ENCODE data around the gene RHBDF1.
"Not testable (repeated sequence)": the region's sequence is repeated elsewhere in the genome, so short reads cannot be mapped to it uniquely, and the experiment has no call there.

DNA sequence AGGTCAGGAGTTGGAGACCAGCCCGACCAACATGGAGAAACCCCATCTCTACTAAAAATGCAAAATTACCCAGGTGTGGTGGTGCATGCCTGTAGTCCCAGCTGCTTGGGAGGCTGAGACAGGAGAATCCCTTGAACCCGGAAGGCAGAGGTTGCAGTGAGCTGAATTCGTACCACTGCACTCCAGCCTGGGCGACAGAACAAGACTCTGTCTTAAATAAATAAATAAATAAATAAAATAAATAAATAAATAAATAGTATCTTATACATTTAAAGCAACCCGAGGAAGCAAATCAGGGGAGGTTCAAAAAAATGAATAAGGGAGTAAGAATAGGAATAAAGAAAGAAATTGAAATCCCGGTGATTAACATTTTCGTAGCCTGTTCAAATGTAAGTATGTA, 25.9 kb downstream of the RHBDF1 start:
- TF ChIP-seq ZNF44 (CRISPR knock-in tag; IDR thresholded peaks at IDR 0.05); HOXA7 (CRISPR knock-in tag; IDR thresholded peaks at IDR 0.05); RAD21 (CRISPR knock-in tag; IDR thresholded peaks at IDR 0.05); HMG20A (CRISPR knock-in tag; IDR thresholded peaks at IDR 0.05; ENCODE audit: borderline replicate concordance): not testable (repeated sequence)
- TF ChIP-seq, protein P1, sequence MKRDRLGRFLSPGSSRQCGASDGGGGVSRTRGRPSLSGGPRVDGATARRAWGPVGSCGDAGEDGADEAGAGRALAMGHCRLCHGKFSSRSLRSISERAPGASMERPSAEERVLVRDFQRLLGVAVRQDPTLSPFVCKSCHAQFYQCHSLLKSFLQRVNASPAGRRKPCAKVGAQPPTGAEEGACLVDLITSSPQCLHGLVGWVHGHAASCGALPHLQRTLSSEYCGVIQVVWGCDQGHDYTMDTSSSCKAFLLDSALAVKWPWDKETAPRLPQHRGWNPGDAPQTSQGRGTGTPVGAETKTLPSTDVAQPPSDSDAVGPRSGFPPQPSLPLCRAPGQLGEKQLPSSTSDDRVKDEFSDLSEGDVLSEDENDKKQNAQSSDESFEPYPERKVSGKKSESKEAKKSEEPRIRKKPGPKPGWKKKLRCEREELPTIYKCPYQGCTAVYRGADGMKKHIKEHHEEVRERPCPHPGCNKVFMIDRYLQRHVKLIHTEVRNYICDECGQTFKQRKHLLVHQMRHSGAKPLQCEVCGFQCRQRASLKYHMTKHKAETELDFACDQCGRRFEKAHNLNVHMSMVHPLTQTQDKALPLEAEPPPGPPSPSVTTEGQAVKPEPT (CRISPR knock-in tag; IDR thresholded peaks at IDR 0.05; ENCODE audit: low read depth) = not testable (repeated sequence)
- TF ChIP-seq, protein P2, sequence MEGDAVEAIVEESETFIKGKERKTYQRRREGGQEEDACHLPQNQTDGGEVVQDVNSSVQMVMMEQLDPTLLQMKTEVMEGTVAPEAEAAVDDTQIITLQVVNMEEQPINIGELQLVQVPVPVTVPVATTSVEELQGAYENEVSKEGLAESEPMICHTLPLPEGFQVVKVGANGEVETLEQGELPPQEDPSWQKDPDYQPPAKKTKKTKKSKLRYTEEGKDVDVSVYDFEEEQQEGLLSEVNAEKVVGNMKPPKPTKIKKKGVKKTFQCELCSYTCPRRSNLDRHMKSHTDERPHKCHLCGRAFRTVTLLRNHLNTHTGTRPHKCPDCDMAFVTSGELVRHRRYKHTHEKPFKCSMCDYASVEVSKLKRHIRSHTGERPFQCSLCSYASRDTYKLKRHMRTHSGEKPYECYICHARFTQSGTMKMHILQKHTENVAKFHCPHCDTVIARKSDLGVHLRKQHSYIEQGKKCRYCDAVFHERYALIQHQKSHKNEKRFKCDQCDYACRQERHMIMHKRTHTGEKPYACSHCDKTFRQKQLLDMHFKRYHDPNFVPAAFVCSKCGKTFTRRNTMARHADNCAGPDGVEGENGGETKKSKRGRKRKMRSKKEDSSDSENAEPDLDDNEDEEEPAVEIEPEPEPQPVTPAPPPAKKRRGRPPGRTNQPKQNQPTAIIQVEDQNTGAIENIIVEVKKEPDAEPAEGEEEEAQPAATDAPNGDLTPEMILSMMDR (CRISPR knock-in tag; IDR thresholded peaks at IDR 0.05) = not testable (repeated sequence)

All from HepG2 (cell line).